ENCODE results near the gene KYAT1. TPM values are rescaled to one million over a fixed set of nuclear protein-coding genes. Genes with fewer than 3 reads are reported as not detected.

KYAT1 gene
- total and polyA plus RNA-seq, 2 of the 8 experiments (the other 6 are each of a cell fraction or from before 2014, with no cell fraction given) = 30.4 to 42.2 TPM

DNA sequence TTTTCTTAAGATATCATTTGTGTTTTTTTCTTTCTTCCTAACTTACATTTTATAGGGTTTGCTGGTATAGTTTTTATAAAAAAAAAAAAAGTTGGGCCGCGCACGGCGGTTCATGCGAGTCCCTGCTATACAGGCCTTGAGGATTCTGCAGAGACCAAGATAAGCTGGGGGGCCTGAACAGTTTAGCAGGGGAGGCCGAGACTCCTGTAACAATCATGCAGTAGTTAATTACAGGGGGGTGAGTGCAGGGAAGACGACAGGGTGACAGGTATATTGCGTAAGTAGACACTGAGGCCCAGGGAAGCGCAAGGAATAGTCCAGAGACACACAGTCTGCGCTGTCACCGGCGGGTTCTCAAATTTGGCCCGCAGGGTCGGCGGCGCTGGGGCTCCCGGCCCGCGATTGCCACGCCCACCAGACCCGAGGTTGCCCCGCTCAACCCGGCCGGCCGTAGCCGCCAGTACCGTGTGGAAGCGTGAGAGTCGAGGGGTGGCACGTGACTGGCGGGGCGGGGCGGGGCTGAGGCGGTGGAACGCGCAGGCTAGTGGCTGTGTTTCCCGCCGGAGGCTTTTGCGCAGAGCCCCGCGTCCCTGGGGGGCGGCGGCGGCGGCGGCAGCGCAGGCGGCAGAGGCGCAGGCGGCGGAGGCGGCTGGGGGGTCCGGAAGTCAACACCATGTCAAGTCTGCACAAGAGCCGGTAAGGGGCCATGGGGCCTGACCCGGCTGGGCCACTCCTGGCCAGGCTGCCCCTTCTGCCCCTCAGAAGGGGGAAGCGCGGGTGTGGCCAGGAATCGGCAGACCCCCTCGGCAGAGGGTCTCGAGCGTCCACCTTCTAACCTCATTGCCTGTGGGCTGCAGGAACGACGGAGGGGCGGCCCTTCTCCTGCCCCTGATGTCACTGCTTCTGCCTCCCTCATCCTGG is 94.8 kb downstream of the KYAT1 start, which contains the start of gene TBC1D13:
TSS of gene TBC1D13 (plus strand) at position 573 of the 921 bp plus-strand sequence. CDS start at position 674, 101 bp downstream.
- Histone ChIP-seq H3K23me2 (ENCODE audit: low read depth, low read length) (peaks cover 5% of the 10 kb centered on the region; the same call in 1 of the 2 replicates), H3K4me2 (ENCODE audit: insufficient read depth in 1 of 2, low read depth in 2 of 2, low read length in 2 of 2) (peak within 1 kb of the TSS; percentile 77 to 92), H2BK120ac (replicated peaks; ENCODE audit: low read depth, low read length) (no peak within 1 kb of the TSS), H4K8ac (ENCODE audit: extremely low read depth, insufficient read depth, low read length) (peak within 1 kb of the TSS; percentile 87; the same call in 1 of the 2 replicates), H3K14ac (ENCODE audit: insufficient read length) (no peak within 1 kb of the TSS), H3K27me3 (replicated peaks in 1 of 4; ENCODE audit: control insufficient read depth in 3 of 4, extremely low read depth in 1 of 4, insufficient read depth in 3 of 4, low read length in 3 of 4) (no peaks in the 10 kb centered on the region), H4K5ac (ENCODE audit: insufficient read length, low read depth, low read length) (peak within 1 kb of the TSS; percentile 69), H3K79me2 (ENCODE audit: control insufficient read depth in 1 of 2, insufficient read depth in 2 of 2, low read length in 2 of 2) (peaks cover 0 to 7% of the 10 kb centered on the region in 2 experiments; a peak in 1 of 4 replicates), H3K9ac (replicated peaks in 1 of 4; ENCODE audit: extremely low read depth in 1 of 4, low read depth in 3 of 4, low read length in 3 of 4) (peak within 1 kb of the TSS; percentile 63 to 87 (median 72)), H3K56ac (replicated peaks; ENCODE audit: insufficient read length, low read depth, low read length) (no peak within 1 kb of the TSS), H2AK5ac (ENCODE audit: low read depth, low read length) (no peak within 1 kb of the TSS), H3K27ac (ENCODE audit: low read depth, low read length) (peak within 1 kb of the TSS; percentile 51; the same call in 1 of the 2 replicates), H4K91ac (replicated peaks; ENCODE audit: insufficient read length, low read length) (peak within 1 kb of the TSS; percentile 15), H3K9me3 (ENCODE audit: insufficient read depth in 2 of 2, low read depth in 1 of 2, low read length in 1 of 2) (no peaks in the 10 kb centered on the region), H2BK15ac (ENCODE audit: low read length) (no peak within 1 kb of the TSS), H2AFZ (ENCODE audit: low read length) (peak within 1 kb of the TSS; percentile 88), H3K79me1 (ENCODE audit: low read depth, low read length) (no peaks in the 10 kb centered on the region; the same call in 1 of the 2 replicates), H4K20me1 (replicated peaks in 1 of 2; ENCODE audit: control insufficient read depth in 1 of 2, insufficient read depth in 2 of 2, low read length in 2 of 2) (peaks cover 0 to 1% of the 10 kb centered on the region in 2 experiments), H3K4me3 (ENCODE audit: extremely low read depth in 1 of 4, insufficient read depth in 2 of 4, low read depth in 3 of 4, low read length in 4 of 4) (peak within 1 kb of the TSS; percentile 84 to 98 (median 88)), H2BK12ac (ENCODE audit: low read depth, low read length) (no peak within 1 kb of the TSS), H3K4me1 (replicated peaks in 1 of 4; ENCODE audit: control insufficient read depth in 3 of 4, insufficient read depth in 4 of 4, low read length in 3 of 4) (peaks cover 0 to 2% (median 0%) of the 10 kb centered on the region in 4 experiments; a peak in 1 of 7 replicates), H3K18ac (ENCODE audit: extremely low read depth, low read length) (no peak within 1 kb of the TSS; the same call in none of the 2 replicates), H3K36me3 (ENCODE audit: control insufficient read depth in 2 of 4, insufficient read depth in 4 of 4, low read length in 3 of 4) (peaks cover 0 to 6% (median 2%) of the 10 kb centered on the region in 4 experiments; a peak in 3 of 8 replicates), H3K23ac (ENCODE audit: insufficient read length) (no peak within 1 kb of the TSS), H2BK5ac (ENCODE audit: low read depth, low read length) (no peak within 1 kb of the TSS; the same call in 1 of the 2 replicates), H3K4ac (replicated peaks; ENCODE audit: insufficient read length, low read depth, low read length) (peak within 1 kb of the TSS; percentile 44), H2BK20ac (ENCODE audit: low read length) (no peak within 1 kb of the TSS)
- FAIRE-seq (no peak), DNase-seq (ENCODE audit: low read depth in 1 of 2, low spot score in 2 of 2) (peak; percentile 43 to 96)
- CTCF ChIA-PET (ENCODE audit: partially characterized antibody) = interaction anchor here (0.7 to 2.6 kb wide), 4 partner anchors 15 to 232 kb away, joined by 3 to 15 read pairs (median 4); partner anchors contain the start of gene ZER1
- WGBS, 2 experiments (ENCODE audit: extremely low coverage in 1 of 2, insufficient coverage in 1 of 2, insufficient read length in 1 of 2, insufficient replicate concordance in 2 of 2, low coverage in 1 of 2, low lambda C conversion rate in 2 of 2, missing lambda C conversion rate in 1 of 2) = 15% methylated on average over 43 of the region's 64 CpGs; no CpG with 5 or more reads in 1 of the 2 experiments
- POLR2A ChIA-PET (ENCODE audit: partially characterized antibody) = interaction anchor here (0.5 to 1.0 kb wide), 3 partner anchors 8 to 107 kb away, joined by 3 to 4 read pairs (median 4); no protein-coding TSS in a partner anchor
- TF ChIP-seq EP300 (IDR thresholded peaks at IDR 0.05; ENCODE audit: borderline replicate concordance in 1 of 2, low read depth in 2 of 2, low read length in 2 of 2) = peak in 1 of 2 experiments; percentile 97; a peak in 2 of 3 replicates
- 0 out of 2 replicates have a peak, but pooled peaks have one; percentile 43 for TF ChIP-seq KDM5A (IDR thresholded peaks at IDR 0.05; ENCODE audit: low read length)
- TF ChIP-seq CBX5 (IDR thresholded peaks at IDR 0.05; ENCODE audit: low read depth, low read length) = no peak

Measured in H1 (cell line).